A549 (cell line): ENCODE data around the gene PPP1R9B.

Experiments
- BHLHE40 ChIP-seq: IDR thresholded peaks from 2 replicates; pipeline ENCODE4 v1.6.1; 2012; ENCODE audit warnings: low read depth, low read length, inconsistent platforms
- CTCF ChIP-seq: fragments of >200 bp; sonication (Bioruptor Twin); formaldehyde crosslinking; IDR thresholded peaks from 3 replicates; pipeline ENCODE4 v1.5.1; 2016
- EP300 ChIP-seq, 2 experiments: fragments of >200 bp; sonication (Bioruptor Twin); formaldehyde crosslinking; IDR thresholded peaks; 2 replicates in 1 of 2; 3 replicates in 1 of 2; pipeline ENCODE4 v1.6.1; 2016 to 2017
- JUNB ChIP-seq: fragments of >200 bp; sonication (Bioruptor Twin); formaldehyde crosslinking; IDR thresholded peaks from 2 replicates; pipeline ENCODE4 v1.6.1; 2016
- KDM5A ChIP-seq: fragments of 200-600 bp; sonication (generic); IDR thresholded peaks from 2 replicates; pipeline ENCODE4 v1.6.1; 2016; ENCODE audit warnings: antibody characterized with exemption, mild to moderate bottlenecking
- MAX ChIP-seq: IDR thresholded peaks from 2 replicates; pipeline ENCODE4 v1.6.1; 2012
- MYC ChIP-seq: IDR thresholded peaks from 2 replicates; pipeline ENCODE4 v1.6.1; 2012; ENCODE audit warnings: mild to moderate bottlenecking, inconsistent platforms, low read length, improper control_type of control experiment, borderline replicate concordance
- POLR2A ChIP-seq: IDR thresholded peaks from 2 replicates; pipeline ENCODE4 v1.6.1; 2012; ENCODE audit warnings: mild to moderate bottlenecking, low read length
- POLR2AphosphoS2 ChIP-seq: conservative IDR thresholded peaks from 2 replicates; pipeline ENCODE4 v1.6.1; 2012; ENCODE audit warnings: low read length, improper control_type of control experiment, inconsistent platforms
- SMC3 ChIP-seq: fragments of >200 bp; sonication (Bioruptor Twin); formaldehyde crosslinking; IDR thresholded peaks from 3 replicates; pipeline ENCODE4 v1.6.1; 2018; ENCODE audit warnings: inconsistent platforms
- ZC3H11A ChIP-seq: fragments of 450-650 bp; IDR thresholded peaks from 2 replicates; pipeline ENCODE4 v1.6.1; 2014; ENCODE audit warnings: antibody characterized with exemption, mild to moderate bottlenecking
- TF ChIP-seq, protein P1 (sequence below): fragments of 250-450 bp; sonication (Bioruptor Pico); IDR thresholded peaks from 2 replicates; pipeline ENCODE4 v1.5.0; 2020; ENCODE audit warnings: low read depth, mild to moderate bottlenecking, moderate library complexity

DNA sequence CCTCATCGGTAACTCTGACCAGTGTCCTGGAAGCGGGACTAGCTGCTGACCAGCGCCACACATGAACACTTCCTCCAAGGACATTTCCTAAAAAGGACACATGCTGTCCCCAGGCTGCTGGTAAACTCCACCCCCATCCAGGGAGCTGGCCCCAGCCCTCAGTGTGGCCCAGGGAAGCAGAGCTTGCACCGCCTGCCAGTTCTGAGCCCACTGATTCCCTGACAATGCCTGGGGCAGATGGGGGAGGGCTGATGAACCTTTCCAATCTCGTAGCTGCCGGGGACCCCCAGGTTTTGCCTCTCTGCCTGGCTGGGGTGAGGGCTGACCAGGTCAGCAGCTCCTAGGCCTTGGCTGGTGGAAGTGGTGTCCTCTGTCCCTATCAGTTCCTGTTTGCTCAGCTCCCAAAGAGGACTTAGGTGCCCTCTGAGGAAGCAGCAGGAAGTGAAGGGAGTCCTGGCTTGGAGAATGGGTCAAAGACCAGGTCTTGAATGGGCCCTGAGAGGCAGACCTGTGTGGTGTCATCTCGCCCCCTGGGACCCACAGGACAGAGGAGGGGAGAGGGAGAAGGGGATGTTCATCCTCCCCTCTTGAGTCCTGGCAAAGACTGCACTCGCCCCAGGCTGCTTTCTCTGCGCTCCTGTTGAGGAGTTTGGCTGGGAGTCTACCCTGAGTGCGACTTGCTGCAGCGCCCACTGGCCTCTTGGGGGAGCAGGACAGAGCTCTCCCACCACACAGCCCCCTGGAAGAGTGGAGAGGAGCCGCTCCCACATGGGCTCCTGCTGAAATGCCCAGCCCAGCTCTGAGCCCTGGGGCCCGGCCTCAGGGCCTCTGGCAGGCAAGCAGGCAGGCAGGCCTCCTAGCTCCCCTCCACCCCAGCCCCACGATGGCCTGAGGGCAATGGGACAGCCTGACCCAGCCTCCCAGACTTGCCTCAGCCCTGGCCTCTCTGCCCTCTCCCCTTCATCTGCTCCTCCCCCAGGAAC, 38.5 kb downstream of the PPP1R9B start:
- no peak for TF ChIP-seq POLR2A
- TF ChIP-seq CTCF: no peak
- TF ChIP-seq MAX: no peak
- TF ChIP-seq EP300 (IDR thresholded peaks at IDR 0.05): no peak
- no peak for TF ChIP-seq BHLHE40
- TF ChIP-seq, protein P1, sequence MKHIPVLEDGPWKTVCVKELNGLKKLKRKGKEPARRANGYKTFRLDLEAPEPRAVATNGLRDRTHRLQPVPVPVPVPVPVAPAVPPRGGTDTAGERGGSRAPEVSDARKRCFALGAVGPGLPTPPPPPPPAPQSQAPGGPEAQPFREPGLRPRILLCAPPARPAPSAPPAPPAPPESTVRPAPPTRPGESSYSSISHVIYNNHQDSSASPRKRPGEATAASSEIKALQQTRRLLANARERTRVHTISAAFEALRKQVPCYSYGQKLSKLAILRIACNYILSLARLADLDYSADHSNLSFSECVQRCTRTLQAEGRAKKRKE: no peak
- TF ChIP-seq POLR2AphosphoS2: no peak
- no peak for TF ChIP-seq ZC3H11A
- TF ChIP-seq JUNB: no peak
- TF ChIP-seq SMC3: no peak
- TF ChIP-seq KDM5A: no peak
- TF ChIP-seq MYC: no peak
